Lower lobe of right lung (tissue), 2 donors: ENCODE data around the gene PFKM. TPM values are rescaled to one million over a fixed set of nuclear protein-coding genes. Genes with fewer than 3 reads are reported as not detected.
A peak's percentile ranks its signal among the peaks of the same experiment; 100 is the strongest.

ENCODE experiments used
- ATAC-seq, 2 donors: fragments of 200-7000 bp; cut with Tn5 transposase; one replicate each; pipeline ENCODE4 v1.9.1; 2020 to 2022; ENCODE audit warnings: mild to moderate bottlenecking in 2 of 2, moderate library complexity in 2 of 2
- DNase-seq: peaks from one replicate; pipeline ENCODE4 v3.0.0-alpha.2; 2020
- H3K27ac ChIP-seq: fragments of 200-600 bp; one replicate; pipeline ENCODE4 v1.8.0; 2022
- H3K27me3 ChIP-seq: fragments of 200-600 bp; one replicate; pipeline ENCODE4 v1.8.0; 2022; ENCODE audit warnings: low read depth
- H3K36me3 ChIP-seq: fragments of 200-600 bp; one replicate; pipeline ENCODE4 v1.8.0; 2022; ENCODE audit warnings: mild to moderate bottlenecking
- H3K4me1 ChIP-seq: fragments of 200-600 bp; one replicate; pipeline ENCODE4 v1.8.0; 2022
- H3K4me3 ChIP-seq: fragments of 200-600 bp; one replicate; pipeline ENCODE4 v1.8.0; 2022; ENCODE audit warnings: mild to moderate bottlenecking
- H3K9me3 ChIP-seq: fragments of 200-600 bp; one replicate; pipeline ENCODE4 v1.8.0; 2022
- CTCF ChIP-seq: fragments of 200-600 bp; IDR thresholded peaks from one replicate; pipeline ENCODE4 v1.8.0; 2022; ENCODE audit warnings: antibody characterized with exemption, mild to moderate bottlenecking
- intact Hi-C: fragments of 100-400 bp; cut with DNase I; formaldehyde crosslinking; loops from one replicate; pipeline ENCODE4 v1.11.0; 2022
- total RNA-seq: library from RNA; stranded (reverse); fragmentation: NEBNext Ultra II Directional; extraction: Animal tissue kit (Norgen Biotek cat#: 25700); gene quantifications from one replicate; pipeline ENCODE4 v1.2.1, GENCODE V29; 2021
- donor health status: DM: no; HTN: yes; CAD: no; lungs with severe emphysema.

Gene PFKM
- total RNA-seq, 1 donor from 2014 or later, result 39.1 TPM

DNA sequence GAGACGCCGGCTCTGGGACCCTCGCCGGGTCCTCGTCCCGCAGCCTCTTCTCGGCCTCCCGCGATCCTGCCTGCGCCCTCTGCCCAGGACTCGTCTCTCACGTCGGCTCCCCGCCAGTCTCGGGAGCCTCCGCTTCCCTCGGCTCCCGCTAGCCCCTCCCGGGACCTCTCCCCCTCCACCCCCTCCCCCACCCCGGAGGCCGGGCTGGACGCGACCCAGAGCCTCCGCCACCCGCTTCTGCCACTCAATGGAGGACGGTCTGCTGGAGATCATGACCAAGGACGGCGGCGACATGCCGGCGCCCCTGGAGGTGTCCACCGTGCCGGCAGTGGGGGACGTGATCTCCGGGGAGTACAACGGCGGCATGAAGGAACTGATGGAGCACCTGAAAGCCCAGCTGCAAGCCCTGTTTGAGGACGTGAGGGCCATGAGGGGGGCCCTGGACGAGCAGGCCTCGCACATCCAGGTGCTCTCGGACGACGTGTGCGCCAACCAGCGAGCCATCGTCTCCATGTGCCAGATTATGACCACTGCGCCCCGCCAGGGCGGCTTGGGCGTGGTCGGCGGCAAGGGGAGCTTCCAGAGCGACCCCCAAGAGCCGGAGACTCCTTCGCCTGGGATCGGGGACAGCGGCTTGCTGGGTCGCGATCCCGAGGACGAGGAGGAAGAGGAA, 64.8 kb downstream of the PFKM start:
- intact Hi-C loops, result no loop called here

DNA sequence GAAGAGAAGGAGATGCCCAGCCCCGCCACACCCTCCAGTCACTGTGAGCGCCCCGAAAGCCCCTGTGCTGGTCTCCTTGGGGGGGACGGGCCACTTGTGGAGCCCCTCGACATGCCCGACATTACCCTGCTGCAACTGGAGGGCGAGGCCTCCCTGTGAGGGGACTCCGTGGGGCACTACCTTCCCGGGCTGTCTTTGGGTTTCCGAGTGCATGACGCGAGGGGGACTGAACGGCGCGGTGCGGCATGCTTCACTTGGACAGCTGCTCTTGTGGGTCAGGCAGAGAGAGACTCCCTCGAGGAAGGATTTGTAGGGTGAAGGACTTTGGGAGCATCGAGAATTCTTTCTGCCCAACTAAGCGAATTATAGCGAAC, 65.4 kb downstream of the PFKM start:
- no peak overlapping the region for H3K27ac ChIP-seq
- peak overlapping the region; percentile 75 for H3K4me3 ChIP-seq
- DNase-seq, result no peak
- TF ChIP-seq CTCF, result no peak
- ATAC-seq, result peak in 1 of 2 donors; percentile 9
- peaks cover 23% of the 10 kb centered on the region for H3K4me1 ChIP-seq
- no peaks in the 10 kb centered on the region for H3K36me3 ChIP-seq
- intact Hi-C loops, result no loop called here
- H3K9me3 ChIP-seq, result no peaks in the 10 kb centered on the region
- peaks cover 62% of the 10 kb centered on the region for H3K27me3 ChIP-seq

More for the DNA sequence above, 64.8 kb downstream of the PFKM start:
- DNase-seq, result no peak
- Histone ChIP-seq H3K4me3 (peak overlapping the region; percentile 75), H3K4me1 (peaks cover 23% of the 10 kb centered on the region), H3K27ac (no peak overlapping the region), H3K27me3 (peaks cover 66% of the 10 kb centered on the region), H3K36me3 (no peaks in the 10 kb centered on the region), H3K9me3 (no peaks in the 10 kb centered on the region)
- ATAC-seq, result peak; percentile 18 to 39
- TF ChIP-seq CTCF, result no peak

- TF ChIP-seq CTCF, result no peak
- Histone ChIP-seq H3K4me3 (no peak overlapping the region), H3K27me3 (peaks cover 53% of the 10 kb centered on the region), H3K4me1 (peaks cover 23% of the 10 kb centered on the region), H3K27ac (no peak overlapping the region), H3K36me3 (no peaks in the 10 kb centered on the region), H3K9me3 (no peaks in the 10 kb centered on the region)
- ATAC-seq (no peak), DNase-seq (no peak)
- intact Hi-C loops, result no loop called here
Measured at GRCh38 chr12:48185181-48185919, 66.2 kb downstream of the PFKM start.

GRCh38 chr12:48187916-48188695, 68.9 kb downstream of the PFKM start:
- DNase-seq, result no peak
- no peak overlapping the region for H3K27ac ChIP-seq
- H3K27me3 ChIP-seq, result peaks cover 28% of the 10 kb centered on the region

More at GRCh38 chr12:48187916-48188695, 68.9 kb downstream of the PFKM start:
- intact Hi-C loops, result no loop called here
- Histone ChIP-seq H3K36me3 (no peaks in the 10 kb centered on the region), H3K9me3 (no peaks in the 10 kb centered on the region), H3K4me1 (peaks cover 14% of the 10 kb centered on the region), H3K4me3 (no peak overlapping the region)
- TF ChIP-seq CTCF, result no peak
- ATAC-seq, result no peak
